ENCODE results near the gene H3-3A. TPM values are rescaled to one million over a fixed set of nuclear protein-coding genes. Genes with fewer than 3 reads are reported as not detected.
A peak's percentile ranks its signal among the peaks of the same experiment; 100 is the strongest.

H3-3A gene
- total and polyA plus RNA-seq, 8 donors: 122 to 427 (median 237) TPM

DNA sequence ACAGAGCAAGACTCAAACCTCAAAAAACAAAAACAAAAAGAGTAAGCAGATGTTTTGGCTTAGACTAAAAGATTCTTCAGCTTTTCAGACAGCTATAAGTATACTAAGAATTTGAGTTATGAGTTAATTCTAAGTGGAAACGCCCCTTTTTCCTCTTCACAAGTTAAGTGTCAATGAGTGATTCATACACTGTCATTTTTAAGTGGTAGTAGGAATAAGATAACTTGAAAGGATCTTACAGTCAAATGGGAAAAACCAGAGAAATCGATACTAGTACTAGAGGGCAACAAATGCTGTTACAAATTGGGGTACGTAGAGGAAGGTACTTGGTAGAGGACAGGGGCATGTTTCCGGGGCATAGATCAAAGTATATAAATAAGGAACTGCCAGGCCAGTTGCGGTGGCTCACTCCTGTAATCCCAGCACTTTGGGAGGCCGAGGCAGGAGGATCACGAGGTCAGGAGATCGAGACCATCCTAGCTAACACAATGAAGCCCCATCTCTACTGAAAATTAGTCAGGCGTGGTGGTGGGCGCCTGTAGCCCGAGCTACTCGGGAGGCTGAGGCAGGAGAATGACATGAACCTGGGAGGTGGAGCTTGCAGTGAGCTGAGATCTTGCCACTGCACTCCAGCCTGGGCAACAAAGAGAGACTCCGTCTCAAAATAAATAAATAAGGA is 7.4 kb downstream of the H3-3A start:
- ATAC-seq: no peak
- no peak for DNase-seq
- intact Hi-C loops (cut with DNase I): loop anchor here in 1 of 3 donors (5.0 kb wide), 1 partner anchor 52 kb away; no protein-coding TSS in a partner anchor
- no peak overlapping the region for H3K4me3 ChIP-seq
- peaks cover 8 to 39% (median 30%) of the 10 kb centered on the region in 3 donors for H3K4me1 ChIP-seq
- H3K9me3 ChIP-seq: no peaks in the 10 kb centered on the region
- H3K27ac ChIP-seq: no peak overlapping the region
- WGBS, 2 donors: 92 to 94% methylated on average over 13 of the region's 13 CpGs
- peaks cover 0 to 36% (median 17%) of the 10 kb centered on the region in 3 donors for H3K36me3 ChIP-seq
- no peak for FAIRE-seq
- no peaks in the 10 kb centered on the region for H3K27me3 ChIP-seq
- TF ChIP-seq, protein P1, sequence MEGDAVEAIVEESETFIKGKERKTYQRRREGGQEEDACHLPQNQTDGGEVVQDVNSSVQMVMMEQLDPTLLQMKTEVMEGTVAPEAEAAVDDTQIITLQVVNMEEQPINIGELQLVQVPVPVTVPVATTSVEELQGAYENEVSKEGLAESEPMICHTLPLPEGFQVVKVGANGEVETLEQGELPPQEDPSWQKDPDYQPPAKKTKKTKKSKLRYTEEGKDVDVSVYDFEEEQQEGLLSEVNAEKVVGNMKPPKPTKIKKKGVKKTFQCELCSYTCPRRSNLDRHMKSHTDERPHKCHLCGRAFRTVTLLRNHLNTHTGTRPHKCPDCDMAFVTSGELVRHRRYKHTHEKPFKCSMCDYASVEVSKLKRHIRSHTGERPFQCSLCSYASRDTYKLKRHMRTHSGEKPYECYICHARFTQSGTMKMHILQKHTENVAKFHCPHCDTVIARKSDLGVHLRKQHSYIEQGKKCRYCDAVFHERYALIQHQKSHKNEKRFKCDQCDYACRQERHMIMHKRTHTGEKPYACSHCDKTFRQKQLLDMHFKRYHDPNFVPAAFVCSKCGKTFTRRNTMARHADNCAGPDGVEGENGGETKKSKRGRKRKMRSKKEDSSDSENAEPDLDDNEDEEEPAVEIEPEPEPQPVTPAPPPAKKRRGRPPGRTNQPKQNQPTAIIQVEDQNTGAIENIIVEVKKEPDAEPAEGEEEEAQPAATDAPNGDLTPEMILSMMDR (IDR thresholded peaks at IDR 0.05): no peak

GRCh38 chr1:226072347-226072746 is 9.8 kb downstream of the H3-3A start:
- Histone ChIP-seq H3K27ac (no peak overlapping the region), H3K4me1 (peaks cover 0 to 15% (median 8%) of the 10 kb centered on the region in 3 donors), H3K9me3 (no peaks in the 10 kb centered on the region), H3K36me3 (peaks cover 0 to 24% (median 17%) of the 10 kb centered on the region in 3 donors), H3K4me3 (no peak overlapping the region), H3K27me3 (no peaks in the 10 kb centered on the region)
- WGBS, 2 donors: 68 to 72% methylated on average over 4 of the region's 4 CpGs
- no peak for ATAC-seq
- no peak for FAIRE-seq
- no peak for DNase-seq
- TF ChIP-seq, protein P1 (IDR thresholded peaks at IDR 0.05): no peak
- intact Hi-C loops (cut with DNase I): no loop called here

DNA sequence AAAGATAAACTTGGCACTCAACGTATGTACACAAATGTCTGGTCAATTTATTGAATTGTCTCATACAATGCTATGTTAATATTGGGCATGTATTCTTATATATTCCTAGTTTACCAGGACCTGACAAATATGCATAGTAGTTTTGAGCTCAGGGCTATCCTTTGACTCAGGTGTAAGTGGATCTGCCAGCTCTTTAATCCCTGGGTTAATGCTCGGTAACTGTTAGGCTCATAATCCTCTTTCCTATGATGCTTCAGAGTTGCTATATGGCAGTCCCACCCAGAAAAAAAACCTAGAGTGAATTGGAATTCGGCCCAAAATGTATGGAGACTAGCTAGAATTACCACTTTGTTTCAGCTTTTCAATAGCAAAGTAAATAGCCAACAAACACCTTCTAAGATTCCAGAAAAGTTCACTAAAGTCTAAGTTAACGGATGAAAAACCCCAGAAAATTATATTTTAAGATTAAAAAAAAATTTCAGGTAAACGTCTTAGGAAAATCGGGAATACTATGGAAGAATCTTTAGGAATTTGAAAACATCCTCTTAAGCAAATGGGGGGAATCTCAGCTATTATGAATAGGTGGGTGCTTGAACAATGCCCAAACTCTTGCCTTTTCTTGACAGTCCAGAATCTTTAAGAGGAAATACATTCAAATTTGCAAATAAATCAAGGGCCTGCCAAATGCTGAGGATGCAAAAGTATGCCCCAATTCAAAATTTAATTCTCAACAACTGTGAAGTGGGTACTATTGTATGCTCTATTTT is 10.9 kb downstream of the H3-3A start:
- ATAC-seq: no peak
- 50 to 57% methylated on average over 6 of the region's 6 CpGs for WGBS, 2 donors
- FAIRE-seq: no peak
- peaks cover 0 to 4% (median 2%) of the 10 kb centered on the region in 3 donors for H3K4me1 ChIP-seq
- intact Hi-C loops (cut with DNase I): no loop called here
- no peak overlapping the region for H3K27ac ChIP-seq
- DNase-seq: no peak
- no peak overlapping the region for H3K4me3 ChIP-seq
- H3K27me3 ChIP-seq: no peaks in the 10 kb centered on the region
- peaks cover 0 to 24% (median 13%) of the 10 kb centered on the region in 3 donors for H3K36me3 ChIP-seq
- TF ChIP-seq, protein P1 (IDR thresholded peaks at IDR 0.05): no peak
- no peaks in the 10 kb centered on the region for H3K9me3 ChIP-seq

DNA sequence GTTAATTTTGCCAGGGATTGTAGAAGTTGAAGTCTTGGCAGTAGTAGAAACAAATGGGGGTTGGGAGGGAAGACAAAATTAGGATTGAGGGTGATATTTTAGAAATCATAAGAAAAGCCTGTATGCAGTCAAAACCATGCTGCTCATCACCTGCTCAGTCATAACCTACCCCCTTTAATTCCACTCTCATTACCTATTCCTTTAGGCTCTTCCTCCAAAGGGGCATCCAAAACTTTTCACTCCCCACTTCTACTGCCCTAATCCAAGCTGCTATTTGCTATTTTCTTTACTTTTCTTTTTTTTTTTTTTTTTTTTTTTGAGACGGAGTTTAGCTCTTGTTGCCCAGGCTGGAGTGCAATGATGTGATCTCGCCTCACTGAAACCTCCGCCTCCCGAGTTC is 11.5 kb downstream of the H3-3A start:
- TF ChIP-seq, protein P1 (IDR thresholded peaks at IDR 0.05): no peak
- 87 to 93% methylated on average over 4 of the region's 4 CpGs for WGBS, 2 donors
- no peaks in the 10 kb centered on the region for H3K9me3 ChIP-seq
- H3K36me3 ChIP-seq: peaks cover 0 to 24% (median 13%) of the 10 kb centered on the region in 3 donors
- no peaks in the 10 kb centered on the region for H3K27me3 ChIP-seq
- H3K4me1 ChIP-seq: no peaks in the 10 kb centered on the region
- H3K27ac ChIP-seq: no peak overlapping the region
- ATAC-seq (peak in 1 of 4 donors; percentile 6), DNase-seq (no peak), FAIRE-seq (no peak)
- H3K4me3 ChIP-seq: no peak overlapping the region
- intact Hi-C loops (cut with DNase I): no loop called here

Data from pancreas (tissue), 10 donors.